Stimulated activated CD4-positive, alpha-beta T cell treated with anti-CD3 and anti-CD28 coated beads, Interleukin-2, amount 100 ng/mL, for 24 hours (primary cell): Measurements from ENCODE around the gene ENOX1.
A peak's percentile ranks its signal among the peaks of the same experiment; 100 is the strongest.
"Not testable (repeated sequence)": the region's sequence is repeated elsewhere in the genome, so short reads cannot be mapped to it uniquely, and the experiment has no call there.

Source experiments
- DNase-seq, 2 donors: peaks; one replicate each; pipeline ENCODE4 v3.0.0-alpha.2; 2020

The ENOX1 gene

GRCh38 chr13:43786766-43787517 is at the start of gene ENOX1:
TSS of gene ENOX1 (minus strand) at chr13:43786972.
- peak; percentile 26 to 54 for DNase-seq

- DNase-seq: no peak
These were observed 48.9 kb upstream of the ENOX1 start for GRCh38 chr13:43835701-43836100.

- DNase-seq: no peak
These were observed 44.3 kb upstream of the ENOX1 start for GRCh38 chr13:43831088-43831487.

GRCh38 chr13:43830497-43830881 is 43.7 kb upstream of the ENOX1 start:
- no peak for DNase-seq

GRCh38 chr13:43824656-43825055 is 37.9 kb upstream of the ENOX1 start:
- not testable (repeated sequence) for DNase-seq

GRCh38 chr13:43822969-43823368 is 36.2 kb upstream of the ENOX1 start:
- DNase-seq: no peak

- no peak for DNase-seq
These were observed 29.7 kb upstream of the ENOX1 start for GRCh38 chr13:43816401-43816889.

- DNase-seq: no peak
These were observed 28.4 kb upstream of the ENOX1 start for GRCh38 chr13:43815204-43815603.

GRCh38 chr13:43808676-43809075 is 21.9 kb upstream of the ENOX1 start:
- DNase-seq: no peak

- DNase-seq: no peak
These were observed 18.9 kb upstream of the ENOX1 start for GRCh38 chr13:43805681-43806128.

- DNase-seq: peak; percentile 4 to 24
These were observed 18.3 kb upstream of the ENOX1 start for GRCh38 chr13:43805071-43805468.

GRCh38 chr13:43804461-43805070 is 17.8 kb upstream of the ENOX1 start:
- DNase-seq: no peak

GRCh38 chr13:43802511-43802910 is 15.7 kb upstream of the ENOX1 start:
- DNase-seq: no peak

- no peak for DNase-seq
These were observed 14.1 kb upstream of the ENOX1 start for GRCh38 chr13:43800828-43801227.

GRCh38 chr13:43799191-43799590 is 12.4 kb upstream of the ENOX1 start:
- no peak for DNase-seq

- no peak for DNase-seq
These were observed 11.1 kb upstream of the ENOX1 start for GRCh38 chr13:43797869-43798268.

- DNase-seq: no peak
These were observed 10.4 kb upstream of the ENOX1 start for GRCh38 chr13:43797159-43797558.

- DNase-seq: no peak
These were observed 7.6 kb upstream of the ENOX1 start for GRCh38 chr13:43794416-43794815.

- DNase-seq: no peak
These were observed 5.5 kb upstream of the ENOX1 start for GRCh38 chr13:43792076-43792881.

- no peak for DNase-seq
These were observed 1.2 kb upstream of the ENOX1 start for GRCh38 chr13:43787997-43788396.

GRCh38 chr13:43787518-43787891 is 733 bp upstream of the ENOX1 start:
- no peak for DNase-seq

- DNase-seq: no peak
These were observed 353 bp downstream of the ENOX1 start for GRCh38 chr13:43786472-43786765.

GRCh38 chr13:43785650-43786471 is 911 bp downstream of the ENOX1 start:
- peak; percentile 25 to 34 for DNase-seq
